OCI-LY7 (cell line): ENCODE results near the gene VPS18. TPM values are rescaled to one million over a fixed set of nuclear protein-coding genes. Genes with fewer than 3 reads are reported as not detected.

Source experiments
- BruUV-seq: library from RNA; stranded (reverse); fragments of 400-500 nt; replicated peaks from 2 replicates; lab custom pipeline; 2021; lab: Mats Ljungman, UMichigan
- CTCF ChIA-PET: fragments of 300-600 bp; sonication (Branson Sonifier 250); formaldehyde crosslinking; loops from one replicate; lab custom pipeline; 2022; ENCODE audit warnings: antibody characterized with exemption; ENCODE audit not compliant: unreplicated experiment; lab: Charles Lee
- POLR2A ChIA-PET: fragments of 300-600 bp; sonication (Branson Sonifier 250); formaldehyde crosslinking; loops from one replicate; lab custom pipeline; 2022; ENCODE audit warnings: antibody characterized with exemption; lab: Charles Lee
- DNase-seq: peaks from one replicate; pipeline ENCODE4 v3.0.0-alpha.2; 2015; ENCODE audit warnings: low spot score
- H2AFZ ChIP-seq: fragments of 200-600 bp; sonication (generic), shearing (Covaris generic); 2 replicates; pipeline ENCODE4 v1.6.1; 2014; ENCODE audit warnings: mild to moderate bottlenecking, antibody characterized with exemption, low read length, moderate library complexity
- H3K27ac ChIP-seq: fragments of 200-600 bp; sonication (generic); 2 replicates; pipeline ENCODE4 v1.5.1; 2014; ENCODE audit warnings: mixed run types, low read depth, mild to moderate bottlenecking, moderate library complexity, low read length, inconsistent platforms; ENCODE audit not compliant: poor library complexity, severe bottlenecking
- H3K36me3 ChIP-seq: fragments of 200-600 bp; sonication (generic); 2 replicates; pipeline ENCODE4 v1.6.1; 2014; ENCODE audit warnings: mild to moderate bottlenecking, antibody characterized with exemption, low read length, moderate library complexity, mixed read lengths; ENCODE audit not compliant: insufficient read depth
- H3K4me1 ChIP-seq: fragments of 200-600 bp; sonication (generic); 2 replicates; pipeline ENCODE4 v1.5.1; 2014; ENCODE audit warnings: mild to moderate bottlenecking, low read length; ENCODE audit not compliant: insufficient read depth, poor library complexity, severe bottlenecking
- H3K4me2 ChIP-seq: fragments of 200-600 bp; sonication (generic); 2 replicates; pipeline ENCODE4 v1.6.1; 2014; ENCODE audit warnings: mild to moderate bottlenecking, low read length
- H3K4me3 ChIP-seq: fragments of 200-600 bp; sonication (generic); 2 replicates; pipeline ENCODE4 v1.5.1; 2014; ENCODE audit warnings: mild to moderate bottlenecking, low read depth, low read length; ENCODE audit not compliant: poor library complexity, severe bottlenecking
- H3K79me2 ChIP-seq: fragments of 200-600 bp; sonication (generic); 2 replicates; pipeline ENCODE4 v1.6.1; 2016; ENCODE audit warnings: low read depth, mild to moderate bottlenecking, low read length, moderate library complexity, mixed read lengths; ENCODE audit not compliant: insufficient read depth
- H3K9me2 ChIP-seq: fragments of 200-600 bp; sonication (generic); 2 replicates; pipeline ENCODE4 v1.6.1; 2016; ENCODE audit warnings: mild to moderate bottlenecking, low read length, mixed read lengths; ENCODE audit not compliant: insufficient read depth
- H3K9me3 ChIP-seq: fragments of 200-600 bp; sonication (generic); 2 replicates; pipeline ENCODE4 v1.6.1; 2014; ENCODE audit warnings: mild to moderate bottlenecking, mixed run types, low read length, mixed read lengths
- H4K20me1 ChIP-seq: fragments of 200-600 bp; sonication (generic); 2 replicates; pipeline ENCODE4 v1.6.1; 2014; ENCODE audit warnings: mild to moderate bottlenecking, antibody characterized with exemption, low read length, moderate library complexity, mixed read lengths; ENCODE audit not compliant: insufficient read depth
- EZH2phosphoT487 ChIP-seq: fragments of 200-600 bp; sonication (generic); IDR thresholded peaks from 2 replicates; pipeline ENCODE4 v1.6.1; 2018; ENCODE audit warnings: low read depth, borderline replicate concordance, mild to moderate bottlenecking, mixed run types, antibody characterized with exemption, low read length, moderate library complexity, mixed read lengths
- intact Hi-C: fragments of 100-400 bp; cut with micrococcal nuclease; formaldehyde crosslinking; loops from one replicate; pipeline ENCODE4 v1.10.0; 2022; ENCODE audit not compliant: unreplicated experiment
- total RNA-seq, 2 experiments: library from RNA; depleted of rRNA in 1 of 2; stranded (reverse); fragments of >200 nt in 1 of 2; shearing (Covaris generic) in 1 of 2; gene quantifications; 2 replicates each; pipeline ENCODE4 v1.2.3, GENCODE V29; 2014 to 2022
- TF ChIP-seq, protein P1 (sequence below): fragments of 200-600 bp; sonication (generic); conservative IDR thresholded peaks from 2 replicates; pipeline ENCODE4 v1.5.1; 2014; ENCODE audit warnings: mild to moderate bottlenecking, antibody characterized with exemption, low read length, moderate library complexity, mixed read lengths

Gene VPS18
- total RNA-seq, 2 experiments from 2014 or later: 24.5 to 30.7 TPM

GRCh38 chr15:40881351-40881750, 12.9 kb upstream of the VPS18 start:
- Histone ChIP-seq H2AFZ (no peak overlapping the region), H3K36me3 (no peaks in the 10 kb centered on the region), H3K4me1 (no peaks in the 10 kb centered on the region), H3K9me2 (no peaks in the 10 kb centered on the region), H3K9me3 (peaks cover 3% of the 10 kb centered on the region; the same call in 1 of the 2 replicates), H3K79me2 (no peaks in the 10 kb centered on the region), H3K4me2 (no peak overlapping the region), H4K20me1 (no peaks in the 10 kb centered on the region), H3K4me3 (no peak overlapping the region), H3K27ac (no peak overlapping the region)
- ChIA-PET POLR2A (interaction anchor here (1.4 to 1.5 kb wide), 2 partner anchors 11 to 23 kb away, joined by 4 to 5 read pairs; no protein-coding TSS in a partner anchor), CTCF (interaction anchor here (0.6 kb wide), 1 partner anchor 12 kb away, joined by 7 read pairs; no protein-coding TSS in a partner anchor)
- DNase-seq: no peak
- no TSS peak for BruUV-seq
- intact Hi-C loops: no loop called here
- TF ChIP-seq EZH2phosphoT487: no peak
- TF ChIP-seq, protein P1, sequence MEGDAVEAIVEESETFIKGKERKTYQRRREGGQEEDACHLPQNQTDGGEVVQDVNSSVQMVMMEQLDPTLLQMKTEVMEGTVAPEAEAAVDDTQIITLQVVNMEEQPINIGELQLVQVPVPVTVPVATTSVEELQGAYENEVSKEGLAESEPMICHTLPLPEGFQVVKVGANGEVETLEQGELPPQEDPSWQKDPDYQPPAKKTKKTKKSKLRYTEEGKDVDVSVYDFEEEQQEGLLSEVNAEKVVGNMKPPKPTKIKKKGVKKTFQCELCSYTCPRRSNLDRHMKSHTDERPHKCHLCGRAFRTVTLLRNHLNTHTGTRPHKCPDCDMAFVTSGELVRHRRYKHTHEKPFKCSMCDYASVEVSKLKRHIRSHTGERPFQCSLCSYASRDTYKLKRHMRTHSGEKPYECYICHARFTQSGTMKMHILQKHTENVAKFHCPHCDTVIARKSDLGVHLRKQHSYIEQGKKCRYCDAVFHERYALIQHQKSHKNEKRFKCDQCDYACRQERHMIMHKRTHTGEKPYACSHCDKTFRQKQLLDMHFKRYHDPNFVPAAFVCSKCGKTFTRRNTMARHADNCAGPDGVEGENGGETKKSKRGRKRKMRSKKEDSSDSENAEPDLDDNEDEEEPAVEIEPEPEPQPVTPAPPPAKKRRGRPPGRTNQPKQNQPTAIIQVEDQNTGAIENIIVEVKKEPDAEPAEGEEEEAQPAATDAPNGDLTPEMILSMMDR: no peak

DNA sequence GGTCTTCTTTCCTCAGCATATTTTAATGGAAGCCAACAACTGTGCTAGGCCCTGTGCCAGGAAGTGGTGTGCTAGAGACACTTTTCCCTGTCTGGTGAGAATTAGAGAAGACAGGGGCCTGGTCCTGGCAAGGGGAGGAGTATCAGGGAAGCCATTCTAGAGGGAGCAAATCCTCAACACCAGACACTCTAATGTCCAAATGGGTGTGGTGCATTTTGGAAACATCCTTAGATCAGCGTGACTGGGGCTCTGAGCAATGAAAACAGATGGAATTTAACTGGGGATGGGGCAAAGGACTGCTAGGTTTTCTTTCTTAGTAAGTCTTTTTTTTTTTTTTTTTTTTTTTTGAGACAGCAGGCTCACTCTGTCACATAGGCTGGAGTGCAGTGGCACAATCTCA, 7.7 kb upstream of the VPS18 start:
- Histone ChIP-seq H3K36me3 (no peaks in the 10 kb centered on the region), H3K27ac (no peak overlapping the region), H2AFZ (no peak overlapping the region), H3K4me1 (peaks cover 12% of the 10 kb centered on the region), H3K4me2 (no peak overlapping the region), H4K20me1 (no peaks in the 10 kb centered on the region), H3K9me3 (peaks cover 3% of the 10 kb centered on the region; the same call in 1 of the 2 replicates), H3K9me2 (no peaks in the 10 kb centered on the region), H3K4me3 (no peak overlapping the region), H3K79me2 (no peaks in the 10 kb centered on the region)
- intact Hi-C loops: no loop called here
- BruUV-seq: no TSS peak
- POLR2A ChIA-PET: interaction anchor here (0.6 kb wide), 1 partner anchor 45 kb away, joined by 4 read pairs; no protein-coding TSS in a partner anchor
- CTCF ChIA-PET: interaction anchor here (0.5 to 0.6 kb wide), 2 partner anchors 29 to 34 kb away, joined by 3 read pairs; no protein-coding TSS in a partner anchor
- TF ChIP-seq EZH2phosphoT487: no peak
- TF ChIP-seq, protein P1: no peak
- DNase-seq: no peak

GRCh38 chr15:40889112-40889511, 5.1 kb upstream of the VPS18 start:
- no TSS peak for BruUV-seq
- ChIA-PET POLR2A (interaction anchor here (0.7 to 4.5 kb wide), 4 partner anchors 11 to 135 kb away, joined by 3 to 34 read pairs (median 3); partner anchors contain the start of gene RHOV), CTCF (interaction anchor here (0.6 to 1.0 kb wide), 2 partner anchors 32 to 53 kb away, joined by 3 to 4 read pairs; no protein-coding TSS in a partner anchor)
- Histone ChIP-seq H3K4me3 (no peak overlapping the region), H2AFZ (no peak overlapping the region), H3K27ac (no peak overlapping the region), H3K79me2 (no peaks in the 10 kb centered on the region), H3K4me1 (peaks cover 23% of the 10 kb centered on the region), H4K20me1 (no peaks in the 10 kb centered on the region), H3K36me3 (no peaks in the 10 kb centered on the region), H3K9me3 (no peaks in the 10 kb centered on the region), H3K9me2 (no peaks in the 10 kb centered on the region), H3K4me2 (no peak overlapping the region)
- TF ChIP-seq EZH2phosphoT487: no peak
- TF ChIP-seq, protein P1: no peak
- intact Hi-C loops: no loop called here
- DNase-seq: no peak
